H1 (cell line): Measurements from ENCODE around the gene SLC35F3. TPM values are rescaled to one million over a fixed set of nuclear protein-coding genes. Genes with fewer than 3 reads are reported as not detected.

Experiments used
- CBX8 ChIP-seq: fragments of 300-800, 300-1000 bp; sonication (generic); IDR thresholded peaks from 2 replicates; pipeline ENCODE4 v1.7.1; 2016; ENCODE audit warnings: low read depth, low read length, borderline replicate concordance
- CREB1 ChIP-seq: IDR thresholded peaks from 2 replicates; pipeline ENCODE4 v1.6.1; 2012; ENCODE audit warnings: inconsistent platforms
- CTCF ChIP-seq, 3 experiments: IDR thresholded peaks; 1 replicate in 2 of 3; 2 replicates in 1 of 3; pipeline versions ENCODE4 v1.5.1 to v1.6.1; 2011; ENCODE audit warnings: low read length in 3 of 3, mild to moderate bottlenecking in 3 of 3, inconsistent platforms in 2 of 3, low read depth in 1 of 3, moderate library complexity in 1 of 3; ENCODE audit not compliant: insufficient read depth in 1 of 3; ENCODE audit errors: control extremely low read depth in 1 of 3
- FOSL1 ChIP-seq: IDR thresholded peaks from 2 replicates; pipeline ENCODE4 v1.6.1; 2011; ENCODE audit warnings: mild to moderate bottlenecking, low read depth, low read length, moderate library complexity; ENCODE audit not compliant: insufficient read depth
- SP4 ChIP-seq: IDR thresholded peaks from 2 replicates; pipeline ENCODE4 v1.6.1; 2012; ENCODE audit warnings: low read length, inconsistent platforms
- polyA plus RNA-seq, 7 experiments: library from polyadenylated mRNA; depleted of rRNA in 3 of 7; stranded (reverse) in 5 of 7; unstranded in 2 of 7; fragments of >200 nt in 5 of 7; fragments of 200-250 nt in 2 of 7; gene quantifications; 1 replicate in 5 of 7; 2 replicates in 1 of 7; 4 replicates in 1 of 7; pipeline versions ENCODE4 v1.2.1 to v1.2.3, GENCODE V29; 2011 to 2013; ENCODE audit warnings: missing spikeins in 2 of 7, mixed read lengths in 2 of 7
- total RNA-seq: library from RNA; stranded (reverse); fragmentation: NEBNext Ultra II Directional; extraction: Animal tissue kit (Norgen Biotek cat#: 25700); gene quantifications from 2 replicates; pipeline ENCODE4 v1.2.1, GENCODE V29; 2021

Gene SLC35F3
- total and polyA plus RNA-seq, 2 of the 8 experiments (the other 6 are each of a cell fraction or from before 2014, with no cell fraction given) = 0.78 to 1.2 TPM

- TF ChIP-seq CTCF (IDR thresholded peaks at IDR 0.05; ENCODE audit: control extremely low read depth in 1 of 3, insufficient read depth in 1 of 3, low read depth in 1 of 3, low read length in 3 of 3) = no peak
- no peak for TF ChIP-seq CREB1
- no peak for TF ChIP-seq FOSL1
- no peak for TF ChIP-seq CBX8
- no peak for TF ChIP-seq SP4
- TF ChIP-seq, all 59 proteins: peak for 0
Measured at GRCh38 chr1:233960386-233960785, 55.9 kb downstream of the SLC35F3 start (continued).
